ENCODE data around the gene SIDT2. TPM values are rescaled to one million over a fixed set of nuclear protein-coding genes. Genes with fewer than 3 reads are reported as not detected.

Gene SIDT2
- total RNA-seq = 10.1 and 11.0 TPM in 2 replicates

DNA sequence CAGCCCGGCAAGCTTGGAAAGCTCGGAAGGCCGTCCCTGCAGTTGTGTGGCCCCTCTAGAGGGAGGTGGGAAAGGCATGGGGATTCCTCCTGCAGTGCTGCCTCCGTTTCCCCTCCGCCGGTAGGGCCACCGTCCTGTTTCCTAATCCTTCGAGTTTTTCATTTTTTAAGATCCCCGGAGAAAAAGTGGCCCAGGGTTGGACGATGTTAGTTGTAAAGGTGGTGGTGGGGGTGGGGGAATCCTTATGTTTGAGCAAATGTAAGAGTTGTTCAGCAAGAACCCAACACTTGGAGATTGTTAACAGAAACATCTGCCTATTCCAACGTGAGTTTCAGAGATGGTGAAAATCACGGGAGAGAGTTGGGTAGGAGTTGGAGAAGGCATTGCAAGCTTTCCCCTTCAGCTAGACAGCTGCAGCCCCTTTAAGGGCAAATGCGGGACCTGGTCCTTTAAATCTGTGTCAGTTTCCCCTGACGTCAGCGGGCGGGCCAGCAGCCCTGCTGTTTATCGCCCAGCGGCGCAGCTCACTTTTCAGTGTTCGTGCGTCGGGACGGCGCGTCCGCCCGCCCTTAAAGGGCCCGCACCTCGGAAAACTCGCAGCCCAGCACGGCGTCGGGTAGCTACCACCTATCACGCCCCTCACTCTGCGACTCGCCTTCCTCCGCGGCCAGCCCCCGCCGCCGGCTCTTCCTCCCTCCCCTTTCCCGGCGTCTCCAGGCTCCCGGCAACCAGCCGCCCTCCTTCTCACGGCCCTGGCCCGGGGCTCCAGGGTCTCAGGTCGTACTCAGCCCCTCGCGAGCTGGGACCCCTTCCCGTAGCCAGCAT lies at the start of gene SIDT2:
Gene SIDT2, plus strand, starts transcription at position 534 of the 825 bp plus-strand sequence. CDS start 521 bp downstream, outside the sequence.

DNA sequence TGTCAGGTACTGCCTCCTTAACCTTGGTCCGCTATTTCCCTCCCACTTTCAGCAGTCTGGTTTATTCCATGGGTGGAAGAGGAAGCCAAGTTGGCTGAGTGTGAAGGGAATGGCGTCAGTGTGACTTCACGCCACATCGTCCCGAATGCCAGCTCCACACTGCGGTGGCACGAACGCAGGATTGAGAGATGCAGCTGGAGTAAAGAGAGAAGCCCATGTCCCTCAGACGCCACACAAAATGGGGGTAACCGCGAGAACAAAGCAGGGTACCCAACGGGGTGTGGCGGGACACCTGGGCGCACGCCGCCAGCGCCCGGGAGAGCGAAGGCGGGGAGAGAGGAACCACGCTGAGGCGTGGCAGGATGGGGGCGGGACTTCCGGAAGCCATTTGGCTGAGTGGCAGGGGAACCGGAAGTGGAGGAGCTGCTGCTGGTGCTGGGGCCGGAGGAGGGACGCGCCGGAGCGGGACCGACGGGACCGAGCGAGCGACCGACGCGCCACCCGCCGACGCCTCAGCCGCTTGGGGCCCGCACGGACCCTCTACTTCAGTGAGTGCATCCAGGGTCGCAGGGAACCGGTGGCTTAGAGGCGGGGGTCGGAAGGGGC lies 34.6 kb upstream of the SIDT2 start, which contains the start of gene PAFAH1B2:
Gene PAFAH1B2, plus strand, starts transcription at position 417 of the 606 bp plus-strand sequence. CDS start 8,161 bp downstream, outside the sequence.

DNA sequence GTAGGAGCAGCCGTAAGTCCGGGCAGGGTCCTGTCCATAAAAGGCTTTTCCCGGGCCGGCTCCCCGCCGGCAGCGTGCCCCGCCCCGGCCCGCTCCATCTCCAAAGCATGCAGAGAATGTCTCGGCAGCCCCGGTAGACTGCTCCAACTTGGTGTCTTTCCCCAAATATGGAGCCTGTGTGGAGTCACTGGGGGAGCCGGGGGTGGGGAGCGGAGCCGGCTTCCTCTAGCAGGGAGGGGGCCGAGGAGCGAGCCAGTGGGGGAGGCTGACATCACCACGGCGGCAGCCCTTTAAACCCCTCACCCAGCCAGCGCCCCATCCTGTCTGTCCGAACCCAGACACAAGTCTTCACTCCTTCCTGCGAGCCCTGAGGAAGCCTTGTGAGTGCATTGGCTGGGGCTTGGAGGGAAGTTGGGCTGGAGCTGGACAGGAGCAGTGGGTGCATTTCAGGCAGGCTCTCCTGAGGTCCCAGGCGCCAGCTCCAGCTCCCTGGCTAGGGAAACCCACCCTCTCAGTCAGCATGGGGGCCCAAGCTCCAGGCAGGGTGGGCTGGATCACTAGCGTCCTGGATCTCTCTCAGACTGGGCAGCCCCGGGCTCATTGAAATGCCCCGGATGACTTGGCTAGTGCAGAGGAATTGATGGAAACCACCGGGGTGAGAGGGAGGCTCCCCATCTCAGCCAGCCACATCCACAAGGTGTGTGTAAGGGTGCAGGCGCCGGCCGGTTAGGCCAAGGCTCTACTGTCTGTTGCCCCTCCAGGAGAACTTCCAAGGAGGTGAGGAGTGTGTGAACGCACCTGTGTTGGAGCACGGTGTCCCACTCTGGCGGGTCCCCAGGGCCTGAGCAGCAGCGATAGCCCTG lies 20.7 kb downstream of the SIDT2 start, which contains the start of gene TAGLN:
Gene TAGLN, plus strand, starts transcription at position 318 of the 863 bp plus-strand sequence. CDS start 3,644 bp downstream, outside the sequence.

DNA sequence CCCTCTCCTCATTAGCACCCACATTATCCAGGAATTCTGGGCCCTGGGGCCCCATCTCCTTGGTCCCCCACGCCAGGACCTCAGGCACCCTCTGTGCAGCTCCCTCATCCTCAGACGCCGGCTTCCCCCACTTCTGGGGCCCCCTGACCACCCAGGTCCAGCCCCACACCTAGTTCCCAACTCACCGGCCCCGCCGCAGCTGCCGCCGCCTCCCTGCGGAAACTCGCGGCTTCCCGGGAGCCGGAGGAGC lies 53.2 kb downstream of the SIDT2 start, which contains the start of gene PCSK7:
Gene PCSK7, minus strand, starts transcription at position 232 of the 250 bp plus-strand sequence. CDS start 2,229 bp downstream, outside the sequence.

DNA sequence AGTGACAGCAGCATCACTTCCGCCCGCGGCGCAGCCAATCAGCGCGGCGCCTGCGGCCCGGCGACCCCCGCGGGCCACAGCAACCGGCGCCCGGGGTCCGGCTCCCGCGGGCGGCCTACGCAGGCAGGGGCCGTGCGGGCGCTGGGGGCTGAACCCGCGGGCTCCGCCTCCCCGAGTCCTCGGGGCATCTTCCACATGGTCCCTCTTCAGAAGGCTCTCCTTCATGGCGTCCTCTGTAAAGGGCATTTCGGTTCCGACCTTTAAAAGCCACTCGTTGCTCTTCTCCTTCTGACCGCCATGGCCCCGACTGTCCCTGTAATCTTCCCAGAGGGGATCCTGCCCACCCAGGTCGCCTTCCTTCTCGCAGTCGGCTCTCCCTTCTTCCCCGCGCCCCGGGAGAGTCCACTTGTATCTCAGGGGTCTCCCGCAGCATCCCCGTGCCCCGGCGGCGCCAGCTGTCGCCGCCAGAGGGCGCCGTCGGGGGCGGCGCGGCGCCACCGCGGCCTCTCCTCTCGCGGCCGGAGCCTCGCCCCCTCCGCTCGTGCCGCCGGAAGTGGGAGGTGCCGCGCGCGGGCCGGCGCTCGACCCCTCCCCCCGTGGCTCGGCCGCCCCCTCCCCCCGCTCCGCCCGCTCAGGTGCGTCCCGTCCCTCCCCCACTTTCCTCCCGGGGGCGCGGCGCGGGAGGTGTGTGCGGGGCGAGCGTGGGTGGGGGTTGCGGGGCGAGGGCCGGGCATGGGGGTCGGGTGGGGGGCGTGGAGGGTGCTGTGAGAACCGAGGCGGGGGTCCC lies 53.7 kb downstream of the SIDT2 start, which contains the start of gene RNF214:
Gene RNF214, plus strand, starts transcription at position 580 of the 787 bp plus-strand sequence. CDS start 1,602 bp downstream, outside the sequence.

Other genes starting within 250 kb of the SIDT2 start
- 8.1 and 10.9 TPM in 2 replicates for gene SIK3, start 80.3 kb upstream of the SIDT2 start, total RNA-seq
- 102 and 104 TPM in 2 replicates for gene PAFAH1B2, start 34.5 kb upstream of the SIDT2 start, total RNA-seq
- gene TAGLN, start 20.6 kb downstream of the SIDT2 start, total RNA-seq = 58.5 and 66.9 TPM in 2 replicates
- gene PCSK7, start 53.3 kb downstream of the SIDT2 start, total RNA-seq = 48.4 and 57.8 TPM in 2 replicates
- gene RNF214, start 53.9 kb downstream of the SIDT2 start, total RNA-seq = 5.5 and 7.7 TPM in 2 replicates
- 0.89 and 2.1 TPM in 2 replicates for gene BACE1-AS, start 112.6 kb downstream of the SIDT2 start, total RNA-seq
- gene BACE1, start 137.5 kb downstream of the SIDT2 start, total RNA-seq = 15.7 and 17.4 TPM in 2 replicates
- gene CEP164, start 149.1 kb downstream of the SIDT2 start, total RNA-seq = 23.8 and 26.2 TPM in 2 replicates